GM12878 (cell line): Measurements from ENCODE around the gene WDR77. TPM values are rescaled to one million over a fixed set of nuclear protein-coding genes. Genes with fewer than 3 reads are reported as not detected.

Experiments
- ATAC-seq: fragments of 200-7000 bp; cut with Tn5 transposase; 3 replicates; pipeline ENCODE4 v1.9.1; 2020; ENCODE audit warnings: mild to moderate bottlenecking, moderate library complexity
- BruUV-seq: library from RNA; stranded (reverse); fragments of 400-500 nt; replicated peaks from 2 replicates; lab custom pipeline; 2021; lab: Mats Ljungman, UMichigan
- CTCF ChIA-PET: fragments of 300-600 bp; sonication (Branson Sonifier 250); formaldehyde crosslinking; extraction: SDS; loops from one replicate; lab custom pipeline; 2021; ENCODE audit warnings: inconsistent platforms; lab: Yijun Ruan, JAX
- POLR2A ChIA-PET: fragments of 350-600 bp; formaldehyde crosslinking; extraction: SDS; loops from one replicate; lab custom pipeline; 2021; ENCODE audit warnings: inconsistent platforms; lab: Charles Lee
- RAD21 ChIA-PET: fragments of 300-600 bp; sonication (Branson Sonifier 250); formaldehyde crosslinking; loops from one replicate; lab custom pipeline; 2023; ENCODE audit warnings: antibody characterized with exemption; ENCODE audit not compliant: unreplicated experiment; lab: Charles Lee
- SMC1A ChIA-PET: fragments of 300-600 bp; sonication (Branson Sonifier 250); formaldehyde crosslinking; loops from one replicate; lab custom pipeline; 2023; ENCODE audit not compliant: unreplicated experiment, uncharacterized antibody; lab: Charles Lee
- DNase-seq: peaks from one replicate; pipeline ENCODE4 v3.0.0-alpha.2; 2011; ENCODE audit warnings: low read depth, low spot score
- FAIRE-seq: peaks from 3 replicates; lab custom pipeline; 2011; peaks lifted over from hg19 to GRCh38; lab: Jason Lieb, UNC
- H2AFZ ChIP-seq: 2 replicates; pipeline ENCODE4 v1.6.0; 2011; ENCODE audit warnings: low read depth, low read length, control low read depth; ENCODE audit not compliant: control insufficient read depth
- H3K27ac ChIP-seq: 2 replicates; pipeline ENCODE4 v1.5.1; 2011; ENCODE audit warnings: control low read depth; ENCODE audit not compliant: control insufficient read depth, insufficient read depth
- H3K27me3 ChIP-seq, 2 experiments: replicated peaks in 1 of 2; 2 replicates each; pipeline versions ENCODE4 v1.6.0 to v1.6.1; 2011; ENCODE audit warnings: low read length in 1 of 2; ENCODE audit not compliant: control insufficient read depth in 2 of 2, insufficient read depth in 2 of 2
- H3K36me3 ChIP-seq, 2 experiments: 2 replicates each; pipeline ENCODE4 v1.5.1; 2011; ENCODE audit warnings: low read length in 1 of 2; ENCODE audit not compliant: control insufficient read depth in 2 of 2, insufficient read depth in 2 of 2
- H3K4me1 ChIP-seq: 2 replicates; pipeline ENCODE4 v1.6.1; 2011; ENCODE audit warnings: mild to moderate bottlenecking, low read length, moderate library complexity, mixed read lengths; ENCODE audit not compliant: control insufficient read depth, insufficient read depth
- H3K4me2 ChIP-seq: 2 replicates; pipeline ENCODE4 v1.6.0; 2011; ENCODE audit warnings: control low read depth; ENCODE audit not compliant: control insufficient read depth, insufficient read depth
- H3K4me3 ChIP-seq: fragments of 200-600 bp; sonication (generic); 2 replicates; pipeline ENCODE4 v1.5.1; 2016
- H3K79me2 ChIP-seq: 2 replicates; pipeline ENCODE4 v1.6.0; 2011; ENCODE audit warnings: low read length; ENCODE audit not compliant: control insufficient read depth, insufficient read depth
- H3K9ac ChIP-seq: 2 replicates; pipeline ENCODE4 v1.8.0; 2011; ENCODE audit warnings: low read length, control low read depth, mixed read lengths; ENCODE audit not compliant: control insufficient read depth, insufficient read depth
- H3K9me3 ChIP-seq: replicated peaks from 3 replicates; pipeline ENCODE4 v1.5.1; 2011; ENCODE audit warnings: mild to moderate bottlenecking, low read length; ENCODE audit not compliant: control insufficient read depth, insufficient read depth
- H4K20me1 ChIP-seq: 2 replicates; pipeline ENCODE4 v1.6.0; 2011; ENCODE audit not compliant: control insufficient read depth, insufficient read depth
- ATF2 ChIP-seq: IDR thresholded peaks from 2 replicates; pipeline ENCODE4 v1.6.1; 2012; ENCODE audit warnings: low read length, inconsistent platforms
- EZH2 ChIP-seq: IDR thresholded peaks from 2 replicates; pipeline ENCODE4 v1.6.1; 2012; ENCODE audit warnings: low read depth, mild to moderate bottlenecking, control low read depth, inconsistent platforms, low read length, borderline replicate concordance; ENCODE audit not compliant: control insufficient read depth
- NFXL1 ChIP-seq: fragments of 450-650 bp; IDR thresholded peaks from 2 replicates; pipeline ENCODE4 v1.6.1; 2017; ENCODE audit warnings: antibody characterized with exemption, mild to moderate bottlenecking, borderline replicate concordance
- SPI1 ChIP-seq: IDR thresholded peaks from 2 replicates; pipeline ENCODE4 v1.6.1; 2011; ENCODE audit warnings: low read depth, mild to moderate bottlenecking, low read length, moderate library complexity, borderline replicate concordance; ENCODE audit not compliant: insufficient read depth
- TCF7 ChIP-seq: IDR thresholded peaks from 2 replicates; pipeline ENCODE4 v1.6.1; 2014; ENCODE audit warnings: antibody characterized with exemption, borderline replicate concordance
- ZBTB40 ChIP-seq: fragments of 450-650 bp; IDR thresholded peaks from 2 replicates; pipeline ENCODE4 v1.6.1; 2016; ENCODE audit warnings: mild to moderate bottlenecking, moderate library complexity, borderline replicate concordance
- ZZZ3 ChIP-seq: IDR thresholded peaks from 2 replicates; pipeline ENCODE4 v1.6.1; 2011; ENCODE audit warnings: low read depth; ENCODE audit not compliant: control insufficient read depth, insufficient read length
- WGBS: methylation state at CpG from one replicate; pipeline ENCODE4 v1.1.6; 2016; ENCODE audit warnings: low lambda C conversion rate; ENCODE audit not compliant: insufficient replicate concordance, insufficient coverage; ENCODE audit errors: missing lambda C conversion rate; 5-methylcytosine and 5-hydroxymethylcytosine counted together
- in situ Hi-C: fragments of 300-500 bp; cut with MboI; formaldehyde crosslinking; loops from 9 replicates; pipeline ENCODE4 v1.14.3; 2018; ENCODE audit warnings: mixed read lengths
- intact Hi-C: fragments of 100-400 bp; cut with micrococcal nuclease; formaldehyde crosslinking; loops from one replicate; pipeline ENCODE4 v1.14.2; 2022; ENCODE audit not compliant: unreplicated experiment
- polyA plus RNA-seq, 11 experiments: library from polyadenylated mRNA; depleted of rRNA in 4 of 11; unstranded in 6 of 11; stranded (reverse) in 5 of 11; fragments of >200 nt; fragmentation: Nextera tagmentation in 4 of 11; fragmentation: Illumina TruSeq in 1 of 11; extraction: Ambion mirVana in 4 of 11; extraction: Trizol in 1 of 11; gene quantifications; 1 replicate in 1 of 11; 2 replicates in 10 of 11; pipeline versions ENCODE4 v1.2.1 to v1.2.3, GENCODE V29; 2011 to 2016; ENCODE audit warnings: inconsistent platforms in 2 of 11, missing spikeins in 2 of 11, low read depth in 1 of 11
- total RNA-seq, 4 experiments: library from RNA; depleted of rRNA in 3 of 4; stranded (reverse); fragments of >200 nt in 3 of 4; fragmentation: Illumina TruSeq in 1 of 4; extraction: Trizol in 1 of 4; gene quantifications; 2 replicates each; pipeline versions ENCODE4 v1.2.1 to v1.2.3, GENCODE V29; 2013 to 2021

WDR77 gene
- total and polyA plus RNA-seq, 10 of the 15 experiments (the other 5 are each of a cell fraction or from before 2014, with no cell fraction given) = 12.7 to 167 (median 67.1) TPM

- ATAC-seq = no peak
- intact Hi-C loops = no loop called here
- no peaks in the 10 kb centered on the region for H3K4me1 ChIP-seq
- no TSS peak for BruUV-seq
- RAD21 ChIA-PET = no interaction called here
- H3K4me2 ChIP-seq = no peak overlapping the region
- no peaks in the 10 kb centered on the region; a peak in 1 of 4 replicates for H3K27me3 ChIP-seq
- POLR2A ChIA-PET = no interaction called here
- SMC1A ChIA-PET = no interaction called here
- H4K20me1 ChIP-seq = no peaks in the 10 kb centered on the region
- peak; percentile 45; the same call in 1 of the 2 replicates for TF ChIP-seq SPI1
- no peak for TF ChIP-seq ZZZ3
- DNase-seq = no peak
- H3K9ac ChIP-seq = no peak overlapping the region
- H3K27ac ChIP-seq = no peak overlapping the region
- 4% methylated on average over 1 of the region's 1 CpG for WGBS
- H3K9me3 ChIP-seq = no peaks in the 10 kb centered on the region
- CTCF ChIA-PET = interaction anchor here (1.7 kb wide), 1 partner anchor 362 kb away, joined by 4 read pairs; no protein-coding TSS in a partner anchor
- no peak for FAIRE-seq
- H3K79me2 ChIP-seq = no peaks in the 10 kb centered on the region
- in situ Hi-C loops = loop anchor here (5.0 kb wide), 1 partner anchor 165 kb away; the partner anchor contains the start of gene CHI3L2
- no peaks in the 10 kb centered on the region for H3K36me3 ChIP-seq
- H2AFZ ChIP-seq = no peak overlapping the region
- H3K4me3 ChIP-seq = no peak overlapping the region
Measured at GRCh38 chr1:111392460-111392945, 56.6 kb downstream of the WDR77 start.

GRCh38 chr1:111392042-111392441 lies 57.0 kb downstream of the WDR77 start:
- H4K20me1 ChIP-seq = no peaks in the 10 kb centered on the region
- WGBS = 96% methylated on average over 1 of the region's 1 CpG
- ChIA-PET CTCF (interaction anchor here (1.7 to 2.5 kb wide), 2 partner anchors 8 to 362 kb away, joined by 4 to 10 read pairs; no protein-coding TSS in a partner anchor), POLR2A (no interaction called here), SMC1A (no interaction called here), RAD21 (no interaction called here)
- H3K9me3 ChIP-seq = no peaks in the 10 kb centered on the region
- no peak overlapping the region for H3K4me2 ChIP-seq
- in situ Hi-C loops = loop anchor here (5.0 kb wide), 1 partner anchor 165 kb away; the partner anchor contains the start of gene CHI3L2
- H2AFZ ChIP-seq = no peak overlapping the region
- H3K9ac ChIP-seq = no peak overlapping the region
- no TSS peak for BruUV-seq
- TF ChIP-seq ZBTB40 (no peak), NFXL1 (no peak), EZH2 (no peak), ATF2 (no peak), TCF7 (no peak)
- H3K4me3 ChIP-seq = no peak overlapping the region
- H3K27ac ChIP-seq = no peak overlapping the region
- intact Hi-C loops = no loop called here
- ATAC-seq = no peak
- no peaks in the 10 kb centered on the region; a peak in 1 of 4 replicates for H3K27me3 ChIP-seq
- DNase-seq = no peak
- no peaks in the 10 kb centered on the region for H3K4me1 ChIP-seq
- no peaks in the 10 kb centered on the region for H3K36me3 ChIP-seq
- no peak for FAIRE-seq
- H3K79me2 ChIP-seq = no peaks in the 10 kb centered on the region
